GM18499 (cell line): Measurements from ENCODE around the gene GP5.

Experiments used
- ATAC-seq: cut with Tn5 transposase; IDR thresholded peaks from one replicate; pipeline ENCODE4 v1.9.1; 2021; ENCODE audit warnings: moderate number of reproducible peaks; ENCODE audit not compliant: insufficient read depth, unreplicated experiment

The GP5 gene

GRCh38 chr3:194399874-194400411, 877 bp upstream of the GP5 start:
- ATAC-seq = no peak

- ATAC-seq = no peak
Observed at GRCh38 chr3:194397757-194398312, 1.2 kb downstream of the GP5 start.

GRCh38 chr3:194396859-194397756, 2.0 kb downstream of the GP5 start:
- no peak for ATAC-seq

DNA sequence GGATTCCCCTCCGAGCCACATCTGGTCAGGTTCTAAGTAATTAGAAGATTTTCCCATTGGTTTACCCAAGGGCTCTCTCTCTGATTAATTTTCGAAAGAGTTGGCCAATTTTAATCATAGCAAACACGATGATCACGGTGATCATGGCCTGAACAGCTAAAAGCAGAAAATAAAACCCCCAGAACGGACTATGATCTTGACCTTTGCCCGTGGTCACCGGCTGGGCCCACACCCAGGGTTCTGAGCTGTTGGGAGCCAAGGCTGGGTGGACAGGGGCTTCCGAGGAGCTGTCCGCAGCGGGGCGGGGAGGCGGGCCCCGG, 2.6 kb downstream of the GP5 start:
- no peak for ATAC-seq

- ATAC-seq = no peak
Observed at GRCh38 chr3:194395778-194396538, 3.1 kb downstream of the GP5 start.

DNA sequence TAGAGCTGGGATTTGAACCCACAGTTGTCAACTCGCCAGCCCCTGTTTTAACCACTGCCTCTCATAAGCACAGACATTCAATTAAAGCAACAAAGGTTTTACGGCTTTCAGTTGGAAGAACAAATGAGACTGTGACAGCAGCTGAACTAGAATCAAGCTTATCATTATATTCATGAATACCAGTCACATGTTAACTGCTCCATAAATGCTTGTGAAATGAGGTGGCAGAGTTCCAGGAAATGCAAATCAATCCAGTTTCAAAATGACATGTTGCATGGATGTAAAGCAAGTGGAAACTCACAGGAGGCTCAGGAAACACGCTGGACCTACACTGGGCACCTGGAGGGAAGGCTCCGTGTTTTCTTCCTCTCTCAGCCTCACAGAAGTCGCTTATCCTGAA, 3.9 kb downstream of the GP5 start:
- no peak for ATAC-seq

- no peak for ATAC-seq
Observed at GRCh38 chr3:194392576-194392975, 6.5 kb downstream of the GP5 start.

DNA sequence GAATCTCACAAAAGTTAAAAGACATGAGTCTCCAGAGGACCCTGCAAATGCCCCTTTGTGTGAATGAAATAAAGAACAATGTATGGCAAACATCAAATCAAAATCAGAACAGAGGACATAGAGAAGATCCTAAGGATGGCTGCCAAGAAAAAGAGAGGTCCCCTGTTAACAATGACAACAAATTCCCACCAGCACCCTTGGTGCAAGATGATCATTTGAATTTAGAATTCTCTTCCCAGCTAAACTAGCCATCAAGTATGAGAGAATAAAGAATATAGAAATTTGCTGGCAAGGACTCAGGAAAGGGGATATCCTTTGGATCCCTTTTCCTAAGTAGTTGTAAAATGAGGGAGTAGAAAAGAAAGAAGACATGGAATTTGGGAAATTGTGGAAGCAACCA, 8.2 kb downstream of the GP5 start:
- ATAC-seq = no peak

DNA sequence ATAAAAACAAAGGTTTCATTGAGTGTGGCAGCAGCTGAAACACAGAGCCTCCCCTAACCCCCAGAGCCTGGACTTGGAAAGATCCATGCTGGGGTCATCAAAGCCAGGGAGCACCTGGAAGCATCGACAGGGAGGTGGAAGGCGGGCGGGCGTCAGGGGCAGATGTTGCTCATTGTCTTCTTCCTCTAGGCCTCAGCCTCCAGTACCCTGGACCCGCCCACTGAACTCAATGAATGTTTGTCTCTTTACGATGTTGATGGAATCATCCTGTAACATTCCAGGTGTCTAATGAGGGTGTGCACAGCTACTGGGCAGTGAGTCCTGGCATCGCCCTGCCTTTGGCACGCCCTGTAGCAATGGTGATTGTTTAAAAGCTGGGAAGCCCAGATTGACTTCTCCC, 9.8 kb downstream of the GP5 start:
- ATAC-seq = no peak

DNA sequence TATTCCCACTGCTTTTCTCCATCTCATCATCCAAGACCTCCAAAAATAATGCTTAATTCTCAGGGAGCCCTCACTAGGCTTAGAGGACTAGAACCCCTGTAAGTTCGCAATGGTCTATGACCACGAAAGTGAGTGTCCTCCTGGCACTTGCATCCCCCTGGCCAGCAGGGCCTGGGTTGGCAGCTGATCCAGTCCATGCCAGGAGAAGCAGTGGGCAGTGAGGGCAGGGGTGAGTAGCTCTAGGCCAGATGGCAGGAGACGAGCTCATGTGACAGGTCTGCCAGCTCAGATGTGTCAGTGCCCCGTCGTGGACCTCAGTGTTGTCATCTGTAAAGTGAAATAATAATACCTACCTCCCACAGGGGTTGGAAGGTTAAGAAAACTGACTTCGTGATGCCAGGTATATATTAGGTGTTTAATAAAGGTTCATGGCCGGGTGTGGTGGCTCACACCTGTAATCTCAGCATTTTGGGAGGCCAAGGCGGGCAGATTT, 11.1 kb downstream of the GP5 start:
- ATAC-seq = no peak

DNA sequence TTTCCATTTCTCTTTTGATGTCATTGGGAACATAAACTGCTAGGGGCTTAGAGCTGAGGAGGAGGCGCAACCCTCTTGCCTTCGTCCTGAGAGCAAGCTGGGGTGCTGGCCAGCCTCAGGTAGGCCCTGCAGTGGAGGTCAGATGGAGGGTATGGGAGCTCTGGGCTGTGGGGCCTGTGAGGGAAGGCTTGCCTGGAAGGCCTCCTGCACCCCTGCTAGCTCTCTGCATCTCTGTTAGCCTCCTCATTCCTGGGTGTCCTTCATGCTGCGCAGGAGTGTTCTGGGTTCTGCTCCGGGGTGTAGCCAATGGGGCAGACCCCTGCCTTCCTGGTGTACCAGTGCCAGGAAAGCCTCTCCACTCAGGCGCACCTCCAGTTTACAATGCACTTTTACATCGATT, 11.8 kb downstream of the GP5 start:
- ATAC-seq = no peak

- ATAC-seq = no peak
Observed at GRCh38 chr3:194386648-194387047, 12.4 kb downstream of the GP5 start.

DNA sequence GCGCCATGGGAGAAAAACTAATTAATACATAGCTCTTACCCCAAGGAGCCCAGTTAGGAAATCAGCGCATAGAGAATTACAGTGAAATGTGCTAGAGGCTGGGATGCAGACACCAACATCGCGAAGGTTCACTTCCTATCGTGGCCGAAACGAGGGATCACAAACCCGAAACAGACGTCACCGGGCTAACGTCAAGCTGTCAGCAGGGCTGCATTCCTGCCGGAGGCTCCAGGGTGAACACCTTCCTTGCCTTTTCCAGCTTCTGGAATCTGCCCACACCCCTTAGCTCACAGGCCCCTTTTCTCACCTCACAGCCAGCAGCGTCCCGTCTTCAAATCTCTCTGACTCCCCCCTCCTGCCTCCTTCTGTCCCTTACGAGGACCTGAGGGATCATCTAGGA, 13.0 kb downstream of the GP5 start:
- ATAC-seq = no peak

DNA sequence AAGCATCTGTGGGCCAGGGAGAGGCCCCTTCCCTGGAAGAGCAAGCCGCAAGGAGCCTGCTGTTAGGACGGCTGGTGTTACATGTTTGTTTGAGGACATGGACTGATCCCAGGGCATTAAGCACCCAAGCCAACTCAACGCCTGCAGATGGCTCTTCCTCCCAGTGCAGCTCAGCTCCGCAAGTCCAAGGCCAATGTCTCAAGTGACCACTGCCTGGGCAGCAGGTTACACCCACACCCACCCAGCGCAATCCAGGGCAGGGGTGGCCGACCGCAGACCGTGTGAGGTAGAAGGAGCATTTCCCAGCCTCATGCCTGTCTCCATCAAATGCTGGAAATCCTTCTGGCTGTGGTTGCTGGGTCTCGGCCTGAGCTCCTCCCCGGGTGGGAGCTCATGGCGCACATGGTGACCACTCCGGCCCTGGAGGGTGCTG, 14.5 kb downstream of the GP5 start:
- no peak for ATAC-seq

GRCh38 chr3:194384156-194384555, 14.9 kb downstream of the GP5 start:
- ATAC-seq = no peak

- ATAC-seq = no peak
Observed at GRCh38 chr3:194383276-194383940, 15.7 kb downstream of the GP5 start.

GRCh38 chr3:194382892-194383223, 16.2 kb downstream of the GP5 start:
- ATAC-seq = no peak

DNA sequence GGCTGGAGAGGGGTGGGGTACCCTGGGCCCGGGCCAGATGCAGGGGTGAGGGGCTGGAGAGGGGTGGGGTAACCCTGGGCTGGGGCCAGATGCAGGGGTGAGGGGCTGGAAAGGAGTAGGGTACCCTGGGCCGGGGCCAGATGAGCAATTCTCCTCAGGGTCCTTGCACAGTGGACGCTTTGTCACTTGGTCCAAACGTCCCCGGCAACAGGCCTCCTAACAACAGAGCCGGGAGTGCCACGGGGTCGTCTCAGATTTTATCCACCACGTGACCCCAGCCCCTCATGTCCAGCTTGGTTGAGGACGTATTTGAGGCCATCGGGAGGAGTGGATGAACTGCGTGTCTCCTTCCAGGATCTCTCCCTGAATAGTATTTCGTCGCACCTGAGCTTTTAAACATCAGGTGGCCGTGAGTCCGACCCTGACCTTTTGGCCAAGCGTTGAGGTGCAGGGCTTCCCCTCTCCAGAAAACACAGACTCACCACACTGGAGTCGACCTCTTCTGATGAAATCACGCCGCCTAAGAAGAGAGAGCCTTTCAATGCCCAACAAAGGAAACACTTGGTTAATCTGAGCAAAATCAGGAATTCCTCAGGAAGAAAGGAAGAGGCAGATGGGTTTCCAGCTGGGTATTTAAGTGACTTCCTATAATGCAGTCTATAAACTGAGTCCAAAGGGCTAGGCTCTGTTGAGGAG, 16.7 kb downstream of the GP5 start:
- no peak for ATAC-seq

DNA sequence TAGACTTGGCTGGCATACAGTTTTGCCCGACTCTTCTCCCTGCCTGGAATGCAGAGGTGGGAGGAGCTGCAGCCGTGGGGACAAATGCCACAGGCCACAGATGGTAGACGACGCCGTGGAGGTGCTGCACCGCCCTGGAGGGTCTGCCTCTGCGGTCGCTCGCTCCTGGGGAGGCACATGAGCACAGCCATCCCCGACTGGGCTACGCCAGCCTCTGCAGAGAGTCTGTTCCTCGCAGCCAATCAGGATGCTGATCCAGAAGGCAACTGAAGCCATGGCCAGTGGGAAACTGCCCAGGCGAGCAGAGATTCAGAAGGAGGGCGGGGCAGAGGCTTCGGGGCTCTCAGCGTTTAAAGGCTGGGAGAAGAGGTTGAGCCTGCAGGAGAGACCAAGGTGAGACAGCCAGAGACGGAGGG, 17.6 kb downstream of the GP5 start:
- no peak for ATAC-seq

DNA sequence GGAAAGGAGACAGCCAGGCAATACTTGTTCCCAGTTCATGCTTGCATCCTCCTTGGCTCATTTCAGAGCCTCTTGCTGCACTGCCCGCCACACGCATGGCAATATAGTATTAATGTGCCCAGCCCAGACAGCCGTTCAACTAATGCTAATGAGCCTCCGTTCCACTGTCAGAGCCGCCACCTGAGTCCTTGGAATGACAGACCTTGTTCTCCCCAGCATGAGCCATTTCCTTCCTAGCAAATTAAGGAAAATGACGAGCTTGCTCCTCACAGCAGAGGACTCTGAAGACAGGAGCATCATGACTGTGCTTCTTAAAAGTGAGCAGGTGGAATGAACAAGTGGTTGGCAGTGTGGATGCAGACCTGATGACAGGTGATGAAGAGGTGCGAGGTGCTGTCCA, 18.7 kb downstream of the GP5 start:
- no peak for ATAC-seq
